Kasumi-1 (cell line): ENCODE measurements around the gene PTGFR.

Source experiments
- DNase-seq, 2 experiments: peaks; one replicate each; lab custom pipeline; 2025; lab: John Stamatoyannopoulos, UW

The PTGFR gene

GRCh38 chr1:78587211-78587610 is 96.4 kb downstream of the PTGFR start:
- no peak for DNase-seq
